Measurements from ENCODE around the gene OPHN1.

- TF ChIP-seq POLR2A (IDR thresholded peaks at IDR 0.05; ENCODE audit: low read depth) (no peak), CTCF (IDR thresholded peaks at IDR 0.05) (no peak), EP300 (IDR thresholded peaks at IDR 0.05) (no peak), POLR2AphosphoS5 (IDR thresholded peaks at IDR 0.05) (no peak)
Measured at GRCh38 chrX:68287419-68287818, 145.9 kb downstream of the OPHN1 start.
